Measurements from ENCODE around the gene APBA1. TPM values are rescaled to one million over a fixed set of nuclear protein-coding genes. Genes with fewer than 3 reads are reported as not detected.
"Not testable (repeated sequence)": the region's sequence is repeated elsewhere in the genome, so short reads cannot be mapped to it uniquely, and the experiment has no call there.

Gene APBA1
- total RNA-seq, 2 experiments from 2014 or later = 0.26 to 0.51 TPM

DNA sequence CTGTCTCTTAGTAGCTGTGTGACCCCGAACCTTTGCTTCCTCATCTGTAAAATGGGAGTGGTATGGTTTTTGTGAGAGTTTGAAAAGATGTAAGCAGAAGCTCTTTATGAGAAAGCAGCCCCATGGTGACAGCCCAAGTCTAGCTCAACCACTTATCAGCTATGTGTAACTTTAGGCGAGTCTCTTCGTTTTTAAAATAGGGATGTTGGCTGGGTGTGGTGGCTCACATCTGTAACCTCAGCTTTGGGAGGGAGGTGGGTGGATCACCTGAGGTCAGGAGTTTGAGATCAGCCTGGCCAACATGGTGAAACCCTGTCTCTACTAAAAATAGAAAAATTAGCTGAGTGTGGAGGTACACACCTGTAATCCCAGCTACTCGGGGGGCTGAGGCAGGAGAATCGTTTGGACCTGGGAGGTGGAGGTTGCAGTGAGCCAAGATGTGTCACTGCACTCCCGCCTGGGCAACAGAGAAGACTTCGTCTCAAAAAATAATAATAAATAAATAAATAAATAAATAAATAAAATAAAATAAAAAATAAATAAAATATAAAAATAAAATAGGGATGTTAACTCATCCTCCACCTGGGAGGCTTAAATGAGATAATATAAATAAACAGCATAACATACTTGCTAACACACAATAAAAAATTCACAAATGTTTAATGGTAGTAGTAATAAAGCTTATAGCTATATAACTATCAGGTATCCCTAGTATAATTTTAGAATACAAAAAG lies 71.7 kb downstream of the APBA1 start:
- Mint-ChIP-seq H3K27me3 (no peaks in the 10 kb centered on the region), H3K4me1 (ENCODE audit: low read depth) (no peaks in the 10 kb centered on the region), H3K4me3 (no peak overlapping the region), H3K9me3 (no peaks in the 10 kb centered on the region), H3K27ac (no peak overlapping the region), H3K36me3 (no peaks in the 10 kb centered on the region)
- POLR2A ChIA-PET = interaction anchor here (0.5 kb wide), 1 partner anchor 138 kb away, joined by 5 read pairs; no protein-coding TSS in a partner anchor
- intact Hi-C loops (cut with micrococcal nuclease) = no loop called here
- CTCF ChIA-PET = interaction anchor here (1.0 kb wide), 1 partner anchor 178 kb away, joined by 4 read pairs; no protein-coding TSS in a partner anchor
- no peak for DNase-seq

DNA sequence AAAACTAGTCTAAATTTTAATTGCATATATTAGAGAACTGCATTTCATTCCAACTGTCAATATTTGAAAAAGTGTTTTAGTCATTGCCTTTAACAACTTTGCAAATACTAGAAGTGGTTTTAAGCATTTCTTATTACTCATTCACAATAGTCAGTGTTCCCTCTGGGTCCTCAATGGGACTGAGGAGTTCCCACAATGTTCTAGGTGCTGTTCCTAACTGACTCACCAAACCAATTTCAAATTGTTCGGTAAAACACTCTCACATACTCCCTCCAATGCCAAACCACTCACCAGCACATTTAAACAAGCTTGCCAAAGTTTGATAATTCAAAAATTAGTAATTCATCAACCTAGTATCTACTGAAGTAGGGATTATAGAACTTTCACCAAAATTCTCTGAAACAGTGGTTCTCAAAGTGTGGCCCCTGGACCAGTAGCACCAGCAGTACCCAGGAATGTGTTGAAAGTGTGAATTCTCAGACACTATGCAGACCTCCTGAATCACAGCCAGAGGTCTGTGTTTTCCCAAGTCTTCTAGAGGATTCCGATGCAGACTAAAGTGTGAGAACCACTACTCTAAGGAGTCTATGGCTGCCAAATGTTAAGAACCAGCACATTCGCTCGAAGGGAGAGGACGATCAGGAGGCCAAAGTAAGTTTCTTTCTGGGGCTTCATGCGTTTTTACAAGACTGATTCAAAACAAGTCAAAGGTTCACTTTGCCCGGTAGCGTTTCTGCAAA lies 72.8 kb downstream of the APBA1 start:
- Mint-ChIP-seq H3K9me3 (no peaks in the 10 kb centered on the region), H3K27ac (no peak overlapping the region), H3K4me1 (ENCODE audit: low read depth) (no peaks in the 10 kb centered on the region), H3K27me3 (no peaks in the 10 kb centered on the region), H3K36me3 (no peaks in the 10 kb centered on the region), H3K4me3 (no peak overlapping the region)
- intact Hi-C loops (cut with micrococcal nuclease) = no loop called here
- ChIA-PET POLR2A (interaction anchor here (0.5 kb wide), 1 partner anchor 139 kb away, joined by 5 read pairs; no protein-coding TSS in a partner anchor), CTCF (interaction anchor here (1.0 kb wide), 1 partner anchor 177 kb away, joined by 4 read pairs; no protein-coding TSS in a partner anchor)
- DNase-seq = no peak

DNA sequence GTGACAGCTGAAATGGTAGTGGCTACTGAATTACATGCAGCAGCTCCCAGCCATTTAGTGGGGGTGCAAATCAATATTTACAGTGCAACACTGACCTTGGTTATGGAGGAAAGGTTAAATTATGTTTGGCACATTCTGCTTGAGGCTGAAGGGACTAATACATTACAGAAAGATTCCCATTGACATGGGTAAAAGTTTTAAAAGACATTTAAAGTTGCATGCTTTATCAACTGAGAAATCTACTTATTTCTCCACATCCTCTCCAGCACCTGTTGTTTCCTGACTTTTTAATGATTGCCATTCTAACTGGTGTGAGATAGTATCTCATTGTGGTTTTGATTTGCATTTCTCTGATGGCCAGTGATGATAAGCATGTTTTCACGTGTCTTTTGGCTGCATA lies 75.3 kb downstream of the APBA1 start:
- DNase-seq; H3K27ac Mint-ChIP-seq; CTCF ChIA-PET; H3K9me3 Mint-ChIP-seq; H3K4me1 Mint-ChIP-seq (ENCODE audit: low read depth); intact Hi-C loops (cut with micrococcal nuclease); POLR2A ChIA-PET; H3K27me3 Mint-ChIP-seq; H3K4me3 Mint-ChIP-seq; H3K36me3 Mint-ChIP-seq: not testable (repeated sequence)

DNA sequence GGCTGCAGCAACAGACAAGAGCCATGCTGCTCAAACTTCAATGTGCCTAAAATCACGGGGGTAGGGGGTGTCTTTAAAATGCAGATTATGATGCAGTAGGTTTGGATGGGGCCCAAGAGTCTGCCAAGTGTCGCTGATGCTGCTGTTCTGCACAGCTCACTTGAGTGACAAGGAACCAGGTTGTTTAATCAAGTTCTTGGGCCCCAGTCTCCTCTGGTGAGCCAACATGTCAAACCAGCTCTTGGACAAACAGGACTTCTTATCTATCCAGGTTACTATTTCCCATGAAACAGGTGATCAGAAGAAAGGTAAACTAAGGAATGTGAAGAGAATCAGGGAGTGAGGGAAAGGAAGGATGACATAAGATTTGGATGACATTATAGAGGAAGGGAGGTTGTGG lies 78.0 kb downstream of the APBA1 start:
- H3K36me3 Mint-ChIP-seq = no peaks in the 10 kb centered on the region
- POLR2A ChIA-PET = no interaction called here
- H3K27ac Mint-ChIP-seq = no peak overlapping the region
- no peak overlapping the region for H3K4me3 Mint-ChIP-seq
- H3K9me3 Mint-ChIP-seq = no peaks in the 10 kb centered on the region
- no peaks in the 10 kb centered on the region for H3K4me1 Mint-ChIP-seq (ENCODE audit: low read depth)
- intact Hi-C loops (cut with micrococcal nuclease) = no loop called here
- no peak for DNase-seq
- CTCF ChIA-PET = no interaction called here
- H3K27me3 Mint-ChIP-seq = peaks cover 4% of the 10 kb centered on the region

DNA sequence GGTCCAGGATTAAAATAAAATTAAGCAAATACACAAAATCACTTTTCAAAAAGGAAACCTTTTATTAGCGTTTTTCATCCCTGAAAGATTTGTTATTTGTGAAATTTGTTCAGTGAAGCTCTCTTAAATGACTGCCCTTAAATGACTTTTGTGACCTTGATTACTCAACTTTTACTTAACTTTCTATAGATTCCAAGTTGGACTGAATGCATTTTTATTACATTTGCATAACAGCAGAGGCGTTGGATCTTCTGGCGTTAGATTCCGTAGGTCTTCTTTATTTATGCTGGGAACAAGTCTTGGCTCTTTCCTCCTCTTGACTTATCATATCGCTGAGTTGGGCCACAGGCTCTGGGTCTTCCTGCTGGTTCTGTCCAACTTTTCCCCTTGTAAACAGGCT lies 78.4 kb downstream of the APBA1 start:
- Mint-ChIP-seq H3K36me3 (no peaks in the 10 kb centered on the region), H3K27ac (no peak overlapping the region), H3K4me3 (no peak overlapping the region), H3K9me3 (no peaks in the 10 kb centered on the region), H3K4me1 (ENCODE audit: low read depth) (no peaks in the 10 kb centered on the region), H3K27me3 (peaks cover 4% of the 10 kb centered on the region)
- CTCF ChIA-PET = no interaction called here
- POLR2A ChIA-PET = no interaction called here
- intact Hi-C loops (cut with micrococcal nuclease) = no loop called here
- DNase-seq = no peak

DNA sequence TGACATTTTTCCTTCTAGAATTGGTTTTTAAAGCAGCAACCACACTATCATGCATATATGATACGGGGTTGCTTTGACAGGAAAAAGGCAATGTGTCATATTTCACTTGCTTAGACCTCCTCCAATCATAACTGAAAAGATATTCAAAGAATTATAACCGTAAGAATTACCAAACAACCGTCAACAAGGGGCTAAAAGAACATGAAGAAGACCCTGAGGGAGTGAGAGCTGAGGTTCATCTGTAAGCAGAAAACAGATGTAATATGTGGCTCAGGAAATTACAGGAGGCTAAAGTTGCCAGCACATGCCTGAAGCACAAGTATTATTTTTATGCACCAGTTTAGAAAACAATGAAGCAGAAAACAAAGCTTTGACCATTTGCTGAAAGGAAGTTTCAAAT lies 78.9 kb downstream of the APBA1 start:
- Mint-ChIP-seq H3K27ac (no peak overlapping the region), H3K9me3 (no peaks in the 10 kb centered on the region), H3K27me3 (peaks cover 4% of the 10 kb centered on the region), H3K4me1 (ENCODE audit: low read depth) (no peaks in the 10 kb centered on the region), H3K4me3 (no peak overlapping the region), H3K36me3 (no peaks in the 10 kb centered on the region)
- CTCF ChIA-PET = no interaction called here
- intact Hi-C loops (cut with micrococcal nuclease) = no loop called here
- POLR2A ChIA-PET = no interaction called here
- DNase-seq = no peak

DNA sequence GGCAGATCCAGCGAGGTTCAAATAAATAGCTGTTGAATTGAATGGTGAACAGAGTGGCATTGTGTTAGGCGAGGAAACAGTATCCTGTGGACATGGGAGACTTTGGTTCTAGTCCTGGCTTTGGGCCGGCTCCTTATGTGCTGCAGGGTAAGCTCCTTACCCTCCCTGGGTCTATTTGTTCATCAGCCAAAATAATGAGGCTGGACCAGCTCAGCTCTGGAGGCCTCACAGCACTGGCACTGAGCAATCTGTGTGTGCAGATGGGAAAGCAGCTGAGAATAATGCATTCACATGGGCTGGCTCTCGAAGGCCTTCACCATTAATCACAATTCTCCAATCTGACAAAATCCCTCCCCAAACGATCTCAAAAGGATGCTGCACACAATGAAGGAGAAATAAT lies 81.9 kb downstream of the APBA1 start:
- Mint-ChIP-seq H3K27me3 (peaks cover 4% of the 10 kb centered on the region), H3K9me3 (no peaks in the 10 kb centered on the region), H3K36me3 (no peaks in the 10 kb centered on the region), H3K4me1 (ENCODE audit: low read depth) (no peaks in the 10 kb centered on the region), H3K4me3 (no peak overlapping the region), H3K27ac (no peak overlapping the region)
- POLR2A ChIA-PET = no interaction called here
- CTCF ChIA-PET = no interaction called here
- intact Hi-C loops (cut with micrococcal nuclease) = no loop called here
- DNase-seq = no peak

DNA sequence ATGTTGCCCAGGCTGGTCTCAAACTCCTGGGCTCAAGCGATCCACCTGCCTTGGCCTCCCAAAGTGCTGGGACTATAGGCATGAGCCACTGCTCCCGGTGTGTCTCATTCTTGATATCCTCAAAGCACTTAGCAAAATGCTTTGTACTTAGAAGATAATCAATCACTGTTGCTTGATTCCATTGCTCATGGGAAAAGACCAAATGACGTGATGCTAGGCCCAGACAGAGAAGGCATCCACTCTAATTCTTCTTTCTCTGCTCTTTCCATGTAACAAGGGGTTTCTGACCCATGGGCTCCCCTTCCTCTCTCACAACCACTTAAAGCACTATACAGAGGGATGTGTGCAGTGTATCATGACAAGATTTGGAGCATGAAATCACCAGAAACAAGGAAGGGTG lies 83.0 kb downstream of the APBA1 start:
- no peak overlapping the region for H3K27ac Mint-ChIP-seq
- H3K4me3 Mint-ChIP-seq = no peak overlapping the region
- no peaks in the 10 kb centered on the region for H3K9me3 Mint-ChIP-seq
- CTCF ChIA-PET = no interaction called here
- no peaks in the 10 kb centered on the region for H3K36me3 Mint-ChIP-seq
- no peaks in the 10 kb centered on the region for H3K4me1 Mint-ChIP-seq (ENCODE audit: low read depth)
- H3K27me3 Mint-ChIP-seq = peaks cover 2% of the 10 kb centered on the region
- POLR2A ChIA-PET = no interaction called here
- DNase-seq = no peak
- intact Hi-C loops (cut with micrococcal nuclease) = no loop called here

DNA sequence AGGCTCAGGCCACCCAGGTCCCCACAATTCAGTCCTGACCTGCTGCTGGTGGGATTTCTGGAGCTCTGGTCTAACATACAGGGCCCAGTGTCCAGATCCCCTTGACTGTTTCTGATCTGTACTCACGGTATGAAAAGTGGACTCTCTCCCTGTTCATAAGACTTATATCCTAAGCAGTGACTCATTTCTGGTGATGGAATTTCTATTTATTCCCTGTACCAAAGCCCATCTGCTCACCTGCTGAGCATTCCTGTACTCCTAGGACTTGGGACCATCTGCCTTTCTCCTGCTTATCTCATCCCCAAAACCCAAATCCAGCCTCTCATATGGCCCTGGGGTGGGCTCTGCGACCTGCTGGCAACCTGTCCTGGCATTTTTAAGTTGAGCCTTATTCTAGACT lies 86.6 kb downstream of the APBA1 start:
- Mint-ChIP-seq H3K27ac (no peak overlapping the region), H3K27me3 (no peaks in the 10 kb centered on the region), H3K4me1 (ENCODE audit: low read depth) (no peaks in the 10 kb centered on the region), H3K4me3 (no peak overlapping the region), H3K36me3 (no peaks in the 10 kb centered on the region), H3K9me3 (no peaks in the 10 kb centered on the region)
- ChIA-PET POLR2A (no interaction called here), CTCF (no interaction called here)
- DNase-seq = no peak
- intact Hi-C loops (cut with micrococcal nuclease) = no loop called here

DNA sequence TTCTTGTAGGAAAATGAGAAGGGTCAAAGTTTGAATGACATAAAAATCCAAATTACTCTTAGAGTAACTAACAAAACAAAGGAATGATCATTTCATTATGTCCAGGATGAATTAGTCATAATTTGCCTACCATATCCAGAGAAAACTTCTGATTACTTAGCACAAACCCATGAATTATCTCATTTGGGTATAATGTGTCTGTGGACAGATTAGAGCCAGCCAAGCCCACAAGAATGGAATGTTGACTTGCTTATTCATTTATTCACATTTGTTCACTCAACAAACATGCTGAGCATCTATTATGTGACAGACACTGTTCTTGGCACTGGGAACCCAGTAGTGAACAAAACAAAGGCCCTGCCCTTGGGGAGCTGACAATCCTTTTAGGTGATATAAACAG lies 87.4 kb downstream of the APBA1 start:
- Mint-ChIP-seq H3K27ac (no peak overlapping the region), H3K27me3 (no peaks in the 10 kb centered on the region), H3K4me1 (ENCODE audit: low read depth) (no peaks in the 10 kb centered on the region), H3K36me3 (no peaks in the 10 kb centered on the region), H3K9me3 (no peaks in the 10 kb centered on the region), H3K4me3 (no peak overlapping the region)
- intact Hi-C loops (cut with micrococcal nuclease) = no loop called here
- DNase-seq = no peak
- CTCF ChIA-PET = no interaction called here
- POLR2A ChIA-PET = no interaction called here

DNA sequence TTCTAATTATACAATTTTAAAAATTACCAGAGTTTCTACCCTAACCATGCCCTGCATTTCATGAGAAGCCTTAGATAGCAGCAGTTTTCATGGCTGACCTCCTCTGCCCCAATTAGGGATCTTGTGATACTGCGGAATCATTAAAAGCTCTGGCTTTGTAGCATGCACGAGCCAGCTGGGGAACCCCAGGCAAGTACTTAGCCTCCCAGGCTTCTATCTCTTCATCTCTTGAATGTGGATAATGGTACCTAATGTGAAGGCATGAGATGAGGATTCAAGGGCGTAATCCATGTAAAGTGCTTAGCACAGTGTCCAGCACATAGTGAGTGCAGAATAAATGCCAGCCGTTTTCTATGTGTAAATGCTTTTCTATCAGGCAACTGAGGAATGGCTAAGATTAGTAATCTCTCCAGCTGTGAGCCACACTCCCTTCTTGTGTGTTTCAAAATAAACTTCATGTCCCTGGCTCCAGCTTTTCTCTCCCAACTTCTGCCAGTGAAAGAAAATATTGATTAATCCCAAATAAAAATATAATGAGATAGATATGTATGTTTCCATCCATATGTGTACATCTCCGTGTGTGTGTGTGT lies 88.4 kb downstream of the APBA1 start:
- no peak overlapping the region for H3K27ac Mint-ChIP-seq
- ChIA-PET CTCF (interaction anchor here (0.6 kb wide), 1 partner anchor 335 kb away, joined by 3 read pairs; no protein-coding TSS in a partner anchor), POLR2A (no interaction called here)
- H3K4me3 Mint-ChIP-seq = no peak overlapping the region
- H3K4me1 Mint-ChIP-seq (ENCODE audit: low read depth) = no peaks in the 10 kb centered on the region
- no peaks in the 10 kb centered on the region for H3K36me3 Mint-ChIP-seq
- DNase-seq = no peak
- no peaks in the 10 kb centered on the region for H3K9me3 Mint-ChIP-seq
- no peaks in the 10 kb centered on the region for H3K27me3 Mint-ChIP-seq
- intact Hi-C loops (cut with micrococcal nuclease) = no loop called here

DNA sequence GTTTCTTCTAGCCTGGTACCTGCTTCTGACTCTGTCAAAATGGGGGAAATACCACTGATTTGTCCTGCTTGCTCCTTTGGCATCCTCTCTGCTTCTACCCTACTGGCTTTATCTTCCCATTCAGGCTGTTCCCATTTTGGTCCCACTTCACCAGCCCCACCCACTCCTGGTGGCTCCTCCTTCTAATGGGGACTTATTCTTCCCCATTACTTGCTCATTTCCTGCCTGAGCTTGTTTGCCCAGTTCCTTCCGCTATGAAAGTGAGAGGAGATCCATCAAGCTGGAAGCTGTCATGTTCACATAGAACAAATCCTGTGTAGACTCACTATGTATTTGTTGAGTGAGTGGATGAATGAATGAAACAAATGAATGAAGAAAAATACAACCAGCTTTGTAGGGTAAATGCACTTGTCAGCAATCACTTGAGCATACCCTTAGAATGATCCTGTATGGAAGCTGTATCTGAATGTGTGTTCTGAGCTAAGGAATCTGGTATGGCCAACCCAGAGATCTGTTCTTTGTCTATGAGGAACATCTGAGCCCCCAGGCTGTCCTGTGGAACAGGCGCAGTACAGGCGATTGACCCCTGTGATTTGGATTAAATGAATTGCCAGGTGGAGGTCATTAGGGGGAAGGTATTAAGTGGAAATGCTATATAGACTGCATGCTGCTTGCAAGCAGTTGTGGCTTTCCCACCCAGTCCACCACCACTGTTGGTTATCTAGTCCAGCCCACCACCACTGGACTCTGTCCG lies 89.5 kb downstream of the APBA1 start:
- no peak overlapping the region for H3K4me3 Mint-ChIP-seq

More for the DNA sequence above, 89.5 kb downstream of the APBA1 start:
- Mint-ChIP-seq H3K4me1 (ENCODE audit: low read depth) (no peaks in the 10 kb centered on the region), H3K9me3 (no peaks in the 10 kb centered on the region), H3K27ac (no peak overlapping the region), H3K27me3 (no peaks in the 10 kb centered on the region), H3K36me3 (no peaks in the 10 kb centered on the region)
- ChIA-PET POLR2A (no interaction called here), CTCF (no interaction called here)
- intact Hi-C loops (cut with micrococcal nuclease) = no loop called here
- DNase-seq = no peak
